HG03139 (cell line): Measurements from ENCODE around the gene CHDH.
A peak's percentile ranks its signal among the peaks of the same experiment; 100 is the strongest.

Experiments used
- ATAC-seq: cut with Tn5 transposase; IDR thresholded peaks from one replicate; pipeline ENCODE4 v1.9.1; 2021; ENCODE audit not compliant: unreplicated experiment

The CHDH gene, protein sequence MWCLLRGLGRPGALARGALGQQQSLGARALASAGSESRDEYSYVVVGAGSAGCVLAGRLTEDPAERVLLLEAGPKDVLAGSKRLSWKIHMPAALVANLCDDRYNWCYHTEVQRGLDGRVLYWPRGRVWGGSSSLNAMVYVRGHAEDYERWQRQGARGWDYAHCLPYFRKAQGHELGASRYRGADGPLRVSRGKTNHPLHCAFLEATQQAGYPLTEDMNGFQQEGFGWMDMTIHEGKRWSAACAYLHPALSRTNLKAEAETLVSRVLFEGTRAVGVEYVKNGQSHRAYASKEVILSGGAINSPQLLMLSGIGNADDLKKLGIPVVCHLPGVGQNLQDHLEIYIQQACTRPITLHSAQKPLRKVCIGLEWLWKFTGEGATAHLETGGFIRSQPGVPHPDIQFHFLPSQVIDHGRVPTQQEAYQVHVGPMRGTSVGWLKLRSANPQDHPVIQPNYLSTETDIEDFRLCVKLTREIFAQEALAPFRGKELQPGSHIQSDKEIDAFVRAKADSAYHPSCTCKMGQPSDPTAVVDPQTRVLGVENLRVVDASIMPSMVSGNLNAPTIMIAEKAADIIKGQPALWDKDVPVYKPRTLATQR

DNA sequence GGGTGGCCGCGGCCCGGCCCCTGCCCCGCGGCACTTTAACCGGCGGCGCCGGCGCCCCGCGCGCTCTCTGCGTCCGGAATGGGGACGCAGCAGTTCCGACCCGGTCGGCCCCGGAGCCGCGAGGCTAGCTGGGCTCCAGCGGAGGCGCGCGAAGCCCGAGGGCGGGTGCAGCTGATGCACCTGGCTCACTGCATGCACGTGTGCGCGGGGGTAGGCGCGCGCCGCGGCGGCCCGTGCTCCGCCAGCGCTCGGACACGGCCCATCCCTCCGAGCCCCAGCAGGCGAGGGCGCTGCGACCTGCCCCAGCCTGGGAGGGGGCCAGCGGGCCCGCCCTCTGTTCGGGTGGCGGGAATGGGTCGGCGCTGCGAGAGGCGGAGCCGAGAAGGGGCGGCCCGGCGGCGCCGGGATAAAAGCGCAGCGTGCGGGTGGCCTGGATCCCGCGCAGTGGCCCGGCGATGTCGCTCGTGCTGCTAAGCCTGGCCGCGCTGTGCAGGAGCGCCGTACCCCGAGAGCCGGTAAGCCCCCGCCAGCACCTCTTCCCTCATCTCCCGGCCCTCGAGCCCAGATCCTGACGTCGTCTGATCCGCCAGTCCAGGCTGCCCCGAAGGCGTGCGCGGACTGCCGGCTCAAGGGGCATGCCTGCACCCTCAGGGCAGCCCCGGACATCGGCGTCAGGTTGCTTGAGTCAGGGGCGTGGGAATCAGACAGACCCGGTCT is at the start of gene CHDH, which contains the start of gene IL17RB:
Gene CHDH, minus strand, starts transcription at position 286 of the 717 bp plus-strand sequence. CDS start 22,411 bp downstream, outside the sequence.
Gene IL17RB, plus strand, starts transcription at position 435 of the 717 bp plus-strand sequence. Its CDS starts 21 bp downstream, at position 456.
- peak; percentile 45 for ATAC-seq

DNA sequence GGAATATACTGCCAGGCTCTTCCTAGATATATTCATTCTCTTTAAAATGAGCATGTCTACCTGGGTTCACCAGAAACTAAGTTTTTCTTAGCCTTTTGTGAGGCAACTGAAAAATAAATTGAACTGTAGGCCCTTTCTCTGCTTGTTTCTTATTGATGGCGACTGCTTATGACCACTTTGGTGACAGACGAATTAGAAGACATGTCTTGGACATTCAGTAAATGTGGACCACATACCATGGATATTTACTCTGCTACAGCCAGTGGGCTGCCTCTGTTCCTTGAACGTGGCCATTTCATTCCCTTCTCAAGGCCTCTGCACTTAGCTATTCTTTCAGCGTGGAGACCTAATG is 46.0 kb upstream of the CHDH start:
- no peak for ATAC-seq

DNA sequence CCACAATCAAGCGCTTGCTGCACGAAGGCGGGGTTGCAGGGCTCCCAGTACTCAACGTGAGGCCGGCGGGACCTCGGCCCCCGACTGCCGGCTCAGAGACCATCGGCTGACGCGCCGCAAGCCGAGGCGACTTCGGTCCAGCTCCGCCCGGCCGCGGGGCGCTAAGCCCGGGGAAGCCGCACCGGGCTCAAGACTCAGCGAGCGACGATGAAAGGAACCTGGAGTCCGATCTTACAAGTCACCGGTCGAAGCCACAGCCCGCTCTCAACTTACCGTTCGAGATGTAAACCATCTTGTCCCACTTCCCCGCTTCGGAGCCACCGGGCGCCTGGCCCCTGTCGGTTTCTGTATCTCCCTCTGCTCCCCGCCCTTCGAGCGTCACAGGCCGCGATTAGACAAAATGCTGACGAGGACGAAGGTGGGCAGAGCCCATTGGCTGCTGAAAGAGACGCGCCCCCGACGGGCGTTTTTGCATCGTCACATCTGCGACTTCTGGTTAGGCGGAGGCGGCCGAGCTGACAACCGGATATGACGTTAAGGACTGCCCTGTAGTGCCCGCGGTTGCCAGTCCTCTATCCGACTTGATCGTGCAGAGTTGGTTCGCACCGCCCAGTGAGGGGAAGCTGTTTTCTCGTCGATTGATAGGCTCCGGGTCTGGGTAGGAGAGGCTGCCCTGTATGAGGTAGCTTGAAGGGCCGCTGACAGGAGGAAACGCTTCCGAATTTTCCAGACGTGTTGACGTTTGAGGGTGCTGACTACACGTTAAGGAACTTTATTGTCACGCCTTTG is 45.5 kb upstream of the CHDH start, which contains the start of gene SELENOK:
Gene SELENOK, minus strand, starts transcription at position 363 of the 789 bp plus-strand sequence.
- ATAC-seq, result peak; percentile 95

DNA sequence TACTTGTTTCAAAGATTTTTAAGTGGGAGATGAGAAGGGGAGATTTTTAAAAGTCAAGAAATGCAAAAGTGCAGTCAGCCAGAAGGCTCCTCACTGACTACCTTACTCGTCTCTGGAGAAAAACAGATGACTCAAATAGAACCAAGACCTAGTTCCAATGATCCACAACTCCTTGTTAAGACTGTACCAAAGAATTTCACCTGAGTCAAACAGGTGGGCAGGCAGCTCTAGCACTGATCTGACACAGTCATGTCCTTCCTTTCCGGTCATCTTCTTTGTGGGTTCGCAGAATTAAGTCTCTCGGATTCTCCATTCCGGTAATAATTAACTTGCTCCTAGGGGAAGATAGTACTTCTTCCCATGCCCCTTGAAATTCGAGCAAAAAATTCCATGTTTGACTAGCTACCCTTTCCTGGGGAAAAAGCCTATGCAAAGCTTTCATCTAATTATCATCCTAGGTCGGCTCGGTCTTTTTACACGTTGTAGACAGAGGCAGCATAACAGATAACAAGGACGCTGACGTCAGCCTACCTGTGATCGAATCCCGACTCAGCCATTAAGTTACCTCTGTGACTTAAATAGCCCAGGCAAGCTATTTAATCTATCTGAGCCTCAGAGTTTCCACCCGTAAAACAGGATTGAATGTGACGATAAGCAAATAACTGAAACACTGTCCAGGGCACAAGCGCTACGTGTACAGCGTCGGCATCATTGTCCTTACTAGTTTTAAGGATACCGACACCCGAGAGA is 44.7 kb upstream of the CHDH start:
- ATAC-seq, result no peak

DNA sequence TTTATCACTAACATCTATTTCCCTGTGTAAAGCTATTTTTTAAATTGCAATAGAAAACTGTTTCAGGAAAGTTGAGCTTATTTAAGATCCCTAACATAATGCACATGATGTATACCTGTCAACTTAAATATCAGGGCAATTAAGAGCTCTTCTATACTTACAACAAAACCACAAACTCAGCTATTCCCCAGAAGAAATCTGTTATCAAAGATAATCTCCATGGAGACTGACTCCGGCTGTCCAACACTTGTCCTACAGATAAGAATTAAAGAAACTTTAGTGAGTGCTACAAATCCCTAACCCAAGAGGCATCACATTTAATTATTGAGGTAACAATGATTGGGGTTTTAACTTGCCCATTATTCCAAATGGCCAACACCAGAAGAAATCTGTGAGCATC is 42.0 kb upstream of the CHDH start:
- ATAC-seq, result no peak

DNA sequence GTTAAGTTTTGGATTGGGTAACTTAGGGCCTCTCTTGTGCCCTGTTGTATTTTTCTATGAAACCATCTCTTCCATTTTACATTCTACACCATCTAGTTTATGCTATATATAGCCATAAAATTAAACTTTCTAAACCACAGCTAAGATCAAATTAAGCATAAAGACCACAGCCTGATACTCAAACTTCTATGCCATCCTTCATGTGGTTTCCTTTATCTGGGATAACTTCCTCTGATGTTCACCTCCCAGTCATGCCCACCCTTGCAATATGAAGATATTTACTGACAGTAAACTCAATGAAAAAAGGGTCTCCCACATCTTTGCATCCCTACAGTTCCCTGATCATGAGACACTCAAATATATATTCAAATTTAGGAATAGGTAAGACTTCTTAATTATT is 41.2 kb upstream of the CHDH start:
- ATAC-seq, result no peak

DNA sequence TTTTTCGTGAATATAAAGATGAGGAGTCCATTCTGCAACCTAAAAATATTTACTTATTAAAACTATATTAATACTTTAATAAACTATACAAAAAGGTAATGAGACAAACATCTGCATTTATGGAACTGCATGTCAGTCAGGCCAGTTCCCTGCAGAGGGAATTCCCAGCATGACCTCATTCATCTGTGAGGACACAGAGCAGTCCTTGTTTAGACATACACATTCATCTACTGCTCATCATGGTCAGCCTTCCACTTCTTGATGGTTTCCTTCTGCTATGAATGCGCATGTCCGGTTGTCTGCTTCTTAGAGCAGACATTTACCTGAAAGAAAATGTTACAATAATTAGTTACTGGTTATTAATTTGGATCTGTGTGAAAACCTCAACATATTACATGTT is 39.0 kb upstream of the CHDH start:
- no peak for ATAC-seq

DNA sequence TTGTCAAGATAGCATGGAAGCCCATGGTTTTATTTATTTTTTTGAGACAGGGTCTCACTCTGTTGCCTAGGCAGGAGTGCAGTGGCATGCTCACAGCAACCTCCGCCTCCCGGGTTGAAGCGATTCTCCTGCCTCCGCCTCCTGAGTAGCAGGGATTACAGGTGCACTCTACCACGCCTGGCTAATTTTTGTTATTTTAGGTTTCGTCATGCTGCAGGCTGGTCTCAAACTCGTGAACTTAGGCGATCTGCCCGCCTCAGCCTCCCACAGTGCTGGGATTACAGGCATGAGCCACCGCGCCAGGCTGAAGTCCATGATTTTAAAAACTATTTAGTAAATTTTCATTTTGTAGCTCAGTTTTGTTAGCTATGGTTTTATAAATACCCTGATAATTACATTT is 38.4 kb upstream of the CHDH start:
- ATAC-seq, result no peak

DNA sequence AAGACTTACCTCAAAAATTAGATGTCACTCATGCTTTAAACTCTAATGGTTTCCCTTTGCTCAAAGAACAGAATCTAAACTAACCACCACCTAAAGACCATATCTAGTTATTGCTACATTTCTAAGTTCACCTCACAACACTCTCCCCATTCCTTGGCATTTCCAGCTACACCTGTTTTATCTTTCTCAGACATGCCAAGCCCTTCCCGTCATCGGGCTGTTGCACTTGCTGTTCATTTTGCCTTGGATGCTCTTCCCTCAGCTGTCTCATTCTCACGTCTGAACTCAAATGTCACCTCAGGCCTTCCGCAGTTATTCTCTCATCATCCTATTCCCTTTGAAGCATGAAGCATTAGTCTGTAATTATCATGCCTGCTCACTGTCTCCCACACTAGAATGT is 36.8 kb upstream of the CHDH start:
- ATAC-seq, result no peak

DNA sequence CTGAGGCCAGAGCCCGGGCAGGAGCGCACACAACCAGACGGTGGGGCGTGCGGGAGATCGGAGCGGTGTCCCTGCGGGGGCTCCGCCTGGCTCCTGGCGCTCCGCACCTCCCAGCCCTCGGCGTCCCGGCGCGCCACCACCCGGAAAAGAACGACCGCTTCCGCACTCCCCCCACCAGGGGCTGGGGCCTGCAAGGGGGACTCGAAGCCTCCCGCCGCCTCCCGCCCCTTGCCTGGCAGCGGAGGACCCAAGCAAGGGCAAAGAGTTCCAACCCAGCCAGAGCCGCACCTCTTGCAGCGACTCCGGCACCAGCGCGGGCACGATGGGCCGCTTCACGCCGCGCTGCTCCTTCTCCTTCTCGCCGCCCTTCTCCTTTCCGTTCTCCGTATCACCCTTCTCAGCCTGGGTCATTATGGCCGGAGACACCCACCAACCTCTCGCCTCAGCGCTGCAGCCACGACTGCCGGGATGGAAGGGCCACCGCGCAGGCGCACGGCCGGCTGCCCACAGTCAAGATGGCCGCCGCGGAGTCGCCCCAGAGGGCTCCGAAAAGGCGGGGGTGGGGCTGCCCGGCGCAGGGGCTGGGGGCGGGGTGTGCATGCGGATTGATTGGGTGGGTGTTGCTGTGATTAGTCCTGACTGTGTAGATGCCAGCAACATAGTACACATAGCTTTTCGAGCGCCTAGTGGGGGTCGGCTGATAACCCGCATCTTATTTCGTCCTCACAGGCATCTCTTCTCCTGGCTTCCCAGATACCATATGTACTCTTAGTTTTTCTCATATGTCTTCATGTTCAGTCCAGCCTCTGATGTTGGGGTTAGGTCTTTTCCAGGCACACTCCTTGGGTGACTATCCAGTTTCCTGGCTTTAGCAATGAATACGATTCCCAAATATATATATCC is 35.7 kb upstream of the CHDH start, which contains the start of gene ACTR8:
Gene ACTR8, minus strand, starts transcription at position 462 of the 903 bp plus-strand sequence. Its CDS starts 51 bp downstream, at position 411.
- ATAC-seq, result peak; percentile 82

DNA sequence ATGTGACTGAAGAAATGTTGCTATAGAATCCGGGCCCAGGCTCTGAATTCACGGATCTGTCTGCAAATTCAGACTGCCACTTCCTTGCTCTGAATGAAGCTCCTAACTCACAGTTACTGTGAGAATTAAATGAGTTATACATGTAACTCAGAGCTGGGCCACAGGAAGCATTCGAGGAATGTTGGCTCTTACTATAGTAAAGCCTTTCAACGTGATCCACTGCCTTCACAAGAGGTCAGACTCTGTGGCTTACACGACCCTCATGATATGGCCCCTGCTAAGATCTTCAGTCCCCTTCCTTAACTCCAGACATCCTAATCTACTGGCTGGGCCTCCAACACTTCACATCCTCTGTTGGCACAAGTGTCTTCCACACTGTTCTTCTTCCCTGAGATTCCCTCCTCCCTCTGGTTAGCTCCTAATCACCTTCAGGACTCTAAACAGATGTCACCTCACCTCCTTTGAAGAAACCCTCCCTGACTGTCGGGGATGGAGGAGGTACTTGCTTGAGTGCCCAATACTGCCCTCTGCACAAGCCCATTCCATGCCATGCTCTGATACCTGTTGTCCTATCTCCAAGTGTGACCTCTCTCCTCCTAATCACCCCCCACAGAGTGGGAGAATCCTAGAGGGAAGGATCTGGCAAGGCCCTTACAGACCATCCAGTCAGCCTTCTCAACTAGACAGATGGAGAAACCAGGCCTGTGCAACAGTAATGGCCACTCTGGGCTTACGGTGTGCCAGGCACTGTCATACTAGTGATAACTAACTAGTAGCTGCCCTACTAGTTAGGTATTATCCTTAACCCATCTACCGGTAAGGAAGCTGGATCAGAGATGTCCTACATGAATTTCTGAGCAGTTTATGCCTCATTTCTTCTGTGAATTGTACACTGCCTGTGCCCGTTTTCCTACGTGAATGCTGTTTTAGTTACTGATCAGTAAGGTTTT is 34.5 kb upstream of the CHDH start:
- no peak for ATAC-seq

DNA sequence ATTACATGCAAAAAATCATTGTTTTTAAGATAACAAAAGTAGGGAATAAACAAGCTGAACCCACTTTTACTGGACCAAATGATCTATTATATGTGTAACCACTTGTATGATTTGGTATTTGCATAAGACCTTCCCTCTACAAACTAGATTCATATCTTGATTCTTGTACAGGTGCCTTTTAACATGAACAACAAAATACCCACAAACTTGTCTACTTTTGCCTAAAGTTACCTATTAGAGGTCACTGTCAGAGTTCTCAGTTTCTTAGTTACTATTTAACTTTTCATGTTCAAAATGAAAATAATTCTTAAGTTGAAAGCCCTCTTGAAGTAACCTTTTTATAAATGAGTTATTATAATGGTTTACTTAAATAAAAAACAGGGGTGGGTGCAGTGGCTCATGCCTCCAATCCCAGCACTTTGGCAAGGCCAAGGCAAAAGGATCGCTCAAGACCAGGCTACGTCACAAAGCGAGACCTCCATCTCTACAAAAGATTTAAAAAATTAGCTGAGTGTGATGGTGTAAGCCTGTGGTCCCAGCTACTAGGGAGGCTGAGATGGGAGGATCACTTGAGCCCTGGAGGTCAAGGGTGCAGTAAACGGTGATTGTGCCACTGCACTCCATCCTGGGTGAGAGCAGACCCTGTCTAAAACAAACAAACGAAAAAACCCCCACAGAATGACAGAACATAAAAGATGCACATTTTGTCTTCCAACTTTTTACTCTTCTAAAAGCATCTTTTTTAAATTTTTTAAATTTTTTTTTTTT is 19.7 kb upstream of the CHDH start:
- ATAC-seq, result no peak

DNA sequence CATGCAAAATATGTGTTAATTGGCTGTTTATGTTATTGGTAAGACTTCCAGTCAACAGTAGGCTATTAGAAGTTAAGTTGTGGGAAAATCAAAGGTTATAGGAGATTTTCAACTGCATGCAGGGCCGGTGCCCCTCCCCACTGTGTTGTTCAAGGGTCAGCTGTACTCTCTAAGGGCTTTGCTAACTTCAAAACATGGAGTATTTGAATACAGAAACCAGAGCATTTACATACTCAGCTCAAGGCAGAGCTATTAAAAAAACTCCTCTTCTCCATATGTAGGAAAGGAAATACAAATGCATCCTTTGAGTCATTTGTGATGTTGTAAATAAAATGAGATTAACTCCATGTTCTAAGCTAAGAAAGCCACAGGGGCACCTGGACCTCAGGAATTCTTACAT is 16.9 kb upstream of the CHDH start:
- ATAC-seq, result no peak

DNA sequence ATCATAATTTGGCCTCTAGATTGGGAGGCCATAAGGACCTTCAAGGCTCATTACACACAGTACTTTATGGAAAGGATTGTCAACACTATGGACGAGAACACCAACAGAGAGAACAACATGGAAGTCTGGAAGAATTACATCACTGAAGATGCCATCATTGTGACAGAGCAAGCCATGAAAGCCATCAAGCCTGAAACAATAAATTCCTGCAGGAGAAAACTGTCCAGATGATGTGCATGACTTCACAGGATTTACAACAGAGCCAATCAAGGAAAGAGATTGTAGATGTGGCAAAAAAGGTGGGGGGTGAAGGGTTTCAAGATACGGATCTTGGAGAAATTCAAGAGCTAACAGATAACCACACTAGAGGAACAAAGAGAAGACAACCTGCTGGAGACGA is 16.0 kb upstream of the CHDH start:
- ATAC-seq, result no peak

DNA sequence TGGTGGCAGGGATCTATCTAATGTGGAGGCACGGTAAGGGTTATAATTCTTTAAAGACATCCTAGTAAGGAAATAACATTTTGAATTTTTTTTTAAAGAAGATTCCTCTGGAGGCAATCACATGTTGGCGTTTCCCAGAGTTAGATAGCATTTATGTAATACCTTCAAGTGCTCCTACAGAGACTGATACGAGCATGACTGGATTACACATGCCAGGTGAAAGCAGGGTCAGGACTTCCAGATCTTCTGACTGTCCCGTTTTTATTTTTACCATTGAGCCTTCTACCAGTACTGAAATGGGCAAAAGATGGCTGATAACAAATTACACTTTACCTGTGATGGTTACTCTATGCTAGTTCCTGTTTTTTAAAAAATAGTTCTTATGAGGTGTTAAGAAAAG is 14.0 kb upstream of the CHDH start:
- no peak for ATAC-seq

DNA sequence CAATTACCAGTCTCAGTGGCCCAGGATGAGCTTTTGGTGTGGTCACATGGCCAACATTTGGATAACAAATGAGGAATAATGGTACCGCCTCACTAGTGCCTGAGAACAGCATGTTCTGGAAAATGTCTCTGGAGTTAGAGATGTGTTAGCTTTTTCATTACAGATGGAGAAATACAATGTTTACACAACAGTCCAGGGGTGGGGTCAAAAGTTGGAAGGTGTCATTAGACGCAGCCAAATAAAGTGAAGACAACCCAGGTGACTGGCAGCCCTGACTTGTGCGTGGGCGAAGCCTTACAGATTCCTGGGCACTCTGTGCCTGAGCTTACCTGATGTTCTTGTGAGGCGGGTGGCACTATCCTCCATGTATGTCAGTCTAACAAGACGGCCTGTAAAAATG is 13.0 kb upstream of the CHDH start:
- no peak for ATAC-seq

DNA sequence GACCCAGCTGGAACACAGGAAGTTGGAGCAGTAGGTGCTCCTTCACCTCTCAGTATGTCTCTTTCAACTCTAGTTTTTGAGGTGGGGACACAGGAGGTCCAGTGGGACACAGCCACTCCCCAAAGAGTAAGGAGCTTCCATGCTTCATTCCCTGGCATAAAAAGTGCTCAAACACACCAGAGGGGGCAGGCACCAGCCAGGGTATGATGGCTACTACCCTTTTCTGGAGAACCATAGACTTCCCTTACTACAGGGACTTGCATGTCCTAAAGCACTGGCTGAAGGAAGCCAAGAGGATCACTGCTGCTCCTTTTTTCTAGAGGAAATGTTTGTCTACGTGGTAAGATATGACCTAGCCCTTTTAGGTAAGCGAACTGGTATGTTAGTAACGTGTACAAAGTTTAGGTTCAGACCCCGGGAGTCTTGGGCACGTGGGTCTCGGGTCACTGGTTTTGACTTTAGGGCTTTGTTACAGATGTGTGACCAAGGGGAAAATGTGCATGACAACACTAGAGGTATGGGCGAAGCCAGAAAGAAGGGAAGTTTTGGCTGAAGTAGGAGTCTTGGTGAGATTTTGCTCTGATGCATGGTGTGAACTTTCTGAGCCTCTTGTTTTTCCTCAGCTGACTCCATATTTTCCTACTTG is 12.0 kb upstream of the CHDH start:
- ATAC-seq, result no peak
